ENCODE measurements around the gene GLCCI1. TPM values are rescaled to one million over a fixed set of nuclear protein-coding genes. Genes with fewer than 3 reads are reported as not detected.

The GLCCI1 gene
- total and polyA plus RNA-seq, 2 donors (not counting 3 experiments of a cell fraction or from before 2014, with no cell fraction given) = 2.3 to 5.6 TPM

- no peaks in the 10 kb centered on the region for H3K9me1 ChIP-seq (replicated peaks; ENCODE audit: control insufficient read depth, extremely low read depth, insufficient read depth, low read length)
- BruUV-seq (replicated peaks) = no TSS peak
- FAIRE-seq = no peak
- dilution Hi-C loops (cut with MboI; ENCODE audit: extremely low pct_ligation_motif_present, low sequenced_read_pairs) (no loop called here), intact Hi-C loops (cut with micrococcal nuclease) (no loop called here)
- H3K27ac ChIP-seq (ENCODE audit: insufficient read depth, low read depth, low read length) = no peak overlapping the region
- no peaks in the 10 kb centered on the region for H3K4me1 ChIP-seq (ENCODE audit: control insufficient read depth, extremely low read depth, insufficient read depth, low read length)
- ChIA-PET POLR2A (no interaction called here), CTCF (interaction anchor here (1.8 kb wide), 1 partner anchor 10 kb away, joined by 5 read pairs; no protein-coding TSS in a partner anchor)
- H2AFZ ChIP-seq (ENCODE audit: low read depth, low read length) = no peak overlapping the region
- H3K9ac ChIP-seq (replicated peaks; ENCODE audit: extremely low read depth, insufficient read depth, low read length) = no peak overlapping the region
- no peaks in the 10 kb centered on the region for H3K9me3 ChIP-seq (replicated peaks; ENCODE audit: control insufficient read depth, insufficient read depth, low read length)
- no peak overlapping the region for H3K4me2 ChIP-seq (ENCODE audit: insufficient read depth, low read length)
- no peaks in the 10 kb centered on the region for H3K27me3 ChIP-seq (ENCODE audit: control insufficient read depth in 2 of 2, insufficient read depth in 2 of 2, low read length in 2 of 2)
- DNase-seq (ENCODE audit: low read depth, low spot score) = no peak
- H3K36me3 ChIP-seq (ENCODE audit: control insufficient read depth in 2 of 2, extremely low read depth in 1 of 2, insufficient read depth in 2 of 2, low read length in 2 of 2) = no peaks in the 10 kb centered on the region
- H3K4me3 ChIP-seq (replicated peaks in 1 of 3; ENCODE audit: insufficient read depth in 1 of 3, low read depth in 1 of 3, low read length in 3 of 3) = no peak overlapping the region
- no peaks in the 10 kb centered on the region for H4K20me1 ChIP-seq (replicated peaks; ENCODE audit: control insufficient read depth, extremely low read depth, insufficient read depth, low read length)
- H3K79me2 ChIP-seq (ENCODE audit: control insufficient read depth, insufficient read depth, low read length) = no peaks in the 10 kb centered on the region
- TF ChIP-seq FOS (IDR thresholded peaks at IDR 0.05; ENCODE audit: borderline replicate concordance, insufficient read depth, low read length) (no peak), POLR2AphosphoS5 (IDR thresholded peaks at IDR 0.05; ENCODE audit: insufficient read depth, low read depth, low read length) (no peak), MAX (IDR thresholded peaks at IDR 0.05; ENCODE audit: insufficient read depth, insufficient read length) (no peak)
These were observed 11.5 kb downstream of the GLCCI1 start for GRCh38 chr7:7980134-7980533.

GRCh38 chr7:7982904-7983303 lies 14.3 kb downstream of the GLCCI1 start:
- Histone ChIP-seq H3K4me3 (replicated peaks in 1 of 3; ENCODE audit: insufficient read depth in 1 of 3, low read depth in 1 of 3, low read length in 3 of 3) (no peak overlapping the region), H3K79me2 (ENCODE audit: control insufficient read depth, insufficient read depth, low read length) (no peaks in the 10 kb centered on the region), H3K27ac (ENCODE audit: insufficient read depth, low read depth, low read length) (no peak overlapping the region), H3K27me3 (ENCODE audit: control insufficient read depth in 2 of 2, insufficient read depth in 2 of 2, low read length in 2 of 2) (no peaks in the 10 kb centered on the region), H3K9me1 (replicated peaks; ENCODE audit: control insufficient read depth, extremely low read depth, insufficient read depth, low read length) (no peaks in the 10 kb centered on the region), H3K9ac (replicated peaks; ENCODE audit: extremely low read depth, insufficient read depth, low read length) (no peak overlapping the region), H2AFZ (ENCODE audit: low read depth, low read length) (no peak overlapping the region), H3K4me1 (ENCODE audit: control insufficient read depth, extremely low read depth, insufficient read depth, low read length) (no peaks in the 10 kb centered on the region), H4K20me1 (replicated peaks; ENCODE audit: control insufficient read depth, extremely low read depth, insufficient read depth, low read length) (no peaks in the 10 kb centered on the region), H3K36me3 (ENCODE audit: control insufficient read depth in 2 of 2, extremely low read depth in 1 of 2, insufficient read depth in 2 of 2, low read length in 2 of 2) (no peaks in the 10 kb centered on the region), H3K9me3 (replicated peaks; ENCODE audit: control insufficient read depth, insufficient read depth, low read length) (no peaks in the 10 kb centered on the region), H3K4me2 (ENCODE audit: insufficient read depth, low read length) (no peak overlapping the region)
- DNase-seq (ENCODE audit: low read depth, low spot score) (no peak), FAIRE-seq (no peak)
- BruUV-seq (replicated peaks) = no TSS peak
- intact Hi-C loops (cut with micrococcal nuclease) (no loop called here), dilution Hi-C loops (cut with MboI; ENCODE audit: extremely low pct_ligation_motif_present, low sequenced_read_pairs) (no loop called here)
- ChIA-PET CTCF (interaction anchor here (1.4 to 1.5 kb wide), 2 partner anchors 9 to 53 kb away, joined by 3 read pairs; no protein-coding TSS in a partner anchor), POLR2A (no interaction called here)
- TF ChIP-seq MYC (IDR thresholded peaks at IDR 0.05; ENCODE audit: low read depth, low read length) = no peak
- no peak for TF ChIP-seq POLR2A (IDR thresholded peaks at IDR 0.05; ENCODE audit: low read depth, low read length)
- TF ChIP-seq MAX (IDR thresholded peaks at IDR 0.05; ENCODE audit: insufficient read depth, insufficient read length) = no peak
- no peak for TF ChIP-seq EZH2 (IDR thresholded peaks at IDR 0.05; ENCODE audit: borderline replicate concordance, low read depth, low read length, severe bottlenecking)
- TF ChIP-seq GATA2 (IDR thresholded peaks at IDR 0.05; ENCODE audit: insufficient read depth, insufficient read length, low read depth, low read length) = no peak
- no peak for TF ChIP-seq FOS (IDR thresholded peaks at IDR 0.05; ENCODE audit: borderline replicate concordance, insufficient read depth, low read length)
- TF ChIP-seq POLR2AphosphoS5 (IDR thresholded peaks at IDR 0.05; ENCODE audit: insufficient read depth, low read depth, low read length) = no peak
- no peak for TF ChIP-seq CTCF (IDR thresholded peaks at IDR 0.05; ENCODE audit: extremely low read depth in 1 of 2, insufficient read depth in 1 of 2, low read depth in 1 of 2, low read length in 2 of 2)
- no peak for TF ChIP-seq JUN (IDR thresholded peaks at IDR 0.05; ENCODE audit: borderline replicate concordance, insufficient read depth, insufficient read length, low read depth)
